HuH-7.5 (cell line): ENCODE results near the gene PCARE.
"Not testable (repeated sequence)": the region's sequence is repeated elsewhere in the genome, so short reads cannot be mapped to it uniquely, and the experiment has no call there.

ENCODE experiments used
- DNase-seq: peaks from one replicate; pipeline ENCODE4 v3.0.0; 2011; ENCODE audit warnings: low spot score

PCARE gene

DNA sequence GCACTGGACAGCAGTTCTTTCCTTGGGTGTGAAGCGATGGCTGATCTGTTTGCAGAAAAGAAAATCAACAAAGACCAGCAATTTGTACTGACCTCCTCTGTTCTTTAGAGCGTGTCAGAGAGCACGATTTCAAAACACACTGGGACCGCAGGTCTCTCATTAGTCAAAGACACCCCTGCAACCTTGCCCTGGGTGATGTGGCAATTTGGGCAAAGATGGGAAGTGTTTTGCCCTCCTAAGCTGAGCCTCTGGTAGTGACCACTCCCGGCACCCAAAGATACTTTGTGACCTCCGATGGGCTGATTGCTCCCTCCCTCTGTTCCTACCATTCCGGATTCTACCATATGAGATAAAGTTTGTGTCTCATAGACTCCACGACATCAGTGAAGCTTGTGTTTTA, 22.6 kb upstream of the PCARE start:
- no peak for DNase-seq

DNA sequence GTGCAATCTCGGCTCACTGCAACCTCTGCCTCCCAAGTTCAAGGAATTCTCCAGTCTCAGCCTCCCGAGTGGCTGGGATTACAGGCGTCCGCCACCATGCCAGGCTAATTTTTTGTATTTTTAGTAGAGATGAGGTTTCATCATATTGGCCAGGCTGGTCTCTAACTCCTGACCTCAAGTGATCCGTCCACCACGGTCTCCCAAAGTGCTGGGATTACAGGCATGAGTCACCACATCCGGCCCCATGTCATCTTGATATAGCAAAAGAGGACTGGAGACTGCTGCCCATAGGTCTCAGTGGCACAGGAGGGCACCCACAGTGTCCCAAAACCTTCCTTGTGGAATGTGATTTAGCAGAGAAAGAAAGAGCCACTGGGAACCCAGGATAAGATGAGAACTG, 16.0 kb upstream of the PCARE start:
- DNase-seq = not testable (repeated sequence)

DNA sequence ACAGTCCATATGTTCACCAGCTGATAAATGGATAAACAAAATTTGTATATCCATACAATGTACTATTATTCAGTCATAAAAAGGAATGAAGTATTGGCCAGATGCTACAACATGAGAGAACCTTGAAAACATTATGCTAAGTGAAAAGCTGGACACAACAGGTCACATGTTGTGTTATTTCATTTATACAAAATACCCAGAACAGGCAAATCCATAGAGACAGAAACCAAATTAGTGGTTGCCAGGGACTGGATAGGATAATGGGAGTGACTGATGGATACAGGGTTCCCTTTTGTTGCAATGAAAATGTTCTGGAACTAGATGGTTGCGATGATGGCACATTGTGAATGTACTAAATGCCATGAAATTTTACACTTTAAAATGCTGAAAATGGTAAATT, 10.2 kb upstream of the PCARE start:
- no peak for DNase-seq

DNA sequence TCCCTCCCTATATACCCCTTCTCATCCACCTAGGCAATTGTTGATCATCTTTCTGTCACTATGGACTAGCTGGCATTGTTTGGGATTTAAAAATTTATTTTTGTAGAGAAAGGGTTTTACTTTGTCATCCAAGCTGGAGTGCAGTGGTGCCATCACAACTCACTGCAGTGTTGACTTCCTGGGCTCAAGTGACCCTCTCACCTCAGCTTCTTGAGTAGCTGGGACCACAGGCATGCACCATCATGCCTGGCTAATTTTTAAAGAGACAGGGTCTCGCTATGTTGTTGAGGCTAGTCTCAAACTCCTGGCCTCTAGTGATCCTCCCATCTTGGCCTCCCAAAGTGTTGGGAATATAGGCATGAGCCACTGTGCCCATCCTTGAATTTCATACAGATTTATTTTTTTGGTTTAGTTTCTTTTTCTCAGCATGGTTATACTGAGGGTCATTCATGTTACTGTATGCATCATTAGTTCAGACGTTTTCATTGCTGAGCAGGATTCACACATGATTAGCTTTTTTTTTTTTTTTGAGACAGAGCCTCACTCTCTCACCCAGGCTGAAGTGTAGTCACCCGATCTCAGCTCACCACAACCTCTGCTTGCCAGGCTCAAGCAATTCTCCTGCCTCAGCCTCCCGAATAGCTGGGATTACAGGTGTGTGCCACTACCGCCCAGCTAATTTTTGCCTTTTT, 8.6 kb upstream of the PCARE start:
- DNase-seq = no peak

DNA sequence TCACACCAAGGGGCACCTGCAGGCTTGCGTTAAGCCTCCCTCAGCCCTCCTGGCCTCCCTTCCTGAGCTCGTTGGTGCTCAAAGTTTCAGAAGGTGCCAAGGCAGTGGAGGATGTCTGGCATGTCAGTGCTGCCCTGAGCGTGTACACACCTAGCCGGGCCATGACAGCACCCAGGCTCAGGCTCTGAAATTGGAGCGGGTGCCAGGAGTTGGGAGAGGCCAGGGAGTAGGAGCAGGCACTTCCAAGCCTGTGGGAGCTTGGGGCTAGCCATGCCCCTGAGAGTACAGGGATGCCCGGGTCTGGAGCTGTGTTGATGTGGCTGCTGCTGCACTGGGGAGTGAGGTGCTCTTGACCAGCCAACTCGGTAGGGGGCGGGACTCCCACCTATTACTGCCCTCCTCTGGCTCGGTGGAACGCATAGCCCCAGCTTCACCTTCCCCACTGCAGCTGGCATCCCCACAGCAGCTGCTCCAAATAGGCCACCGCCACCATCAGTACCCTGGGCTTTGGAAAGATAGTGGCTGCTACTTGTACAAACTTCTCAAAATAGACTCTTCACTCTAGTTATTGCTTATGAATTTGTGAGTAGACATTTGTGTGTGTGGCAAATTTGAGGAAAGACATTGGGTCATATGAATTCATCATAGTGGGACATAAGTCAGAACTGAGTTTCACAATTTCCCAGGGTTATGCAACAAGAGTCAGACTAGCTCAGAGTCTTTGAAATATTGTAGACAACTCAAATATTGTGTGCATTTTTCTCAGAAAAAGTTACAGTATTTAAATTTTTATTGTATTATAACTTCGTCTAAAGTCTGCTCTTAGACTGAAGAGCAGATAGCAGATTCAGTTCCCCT, 6.8 kb upstream of the PCARE start:
- no peak for DNase-seq

DNA sequence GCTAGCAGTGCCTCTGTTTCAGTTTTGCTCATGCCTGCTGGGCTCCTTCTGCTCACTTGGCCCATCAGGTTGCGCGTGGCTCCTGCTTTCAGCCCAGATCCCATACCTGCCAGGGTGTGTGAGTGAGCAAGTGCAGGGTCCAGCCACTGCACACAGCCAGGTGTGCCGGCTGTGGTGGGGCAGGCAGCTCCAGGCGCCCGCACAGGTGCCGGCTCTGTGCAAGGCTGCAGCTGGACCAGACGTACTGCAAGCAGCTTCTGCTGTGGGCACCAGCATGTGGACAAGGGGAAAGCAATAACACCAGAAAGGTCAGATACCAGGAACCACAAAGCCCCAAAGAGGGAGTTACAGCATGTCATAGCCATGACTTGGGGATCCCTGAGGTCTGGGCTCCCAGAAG, 5.6 kb upstream of the PCARE start:
- DNase-seq = no peak

DNA sequence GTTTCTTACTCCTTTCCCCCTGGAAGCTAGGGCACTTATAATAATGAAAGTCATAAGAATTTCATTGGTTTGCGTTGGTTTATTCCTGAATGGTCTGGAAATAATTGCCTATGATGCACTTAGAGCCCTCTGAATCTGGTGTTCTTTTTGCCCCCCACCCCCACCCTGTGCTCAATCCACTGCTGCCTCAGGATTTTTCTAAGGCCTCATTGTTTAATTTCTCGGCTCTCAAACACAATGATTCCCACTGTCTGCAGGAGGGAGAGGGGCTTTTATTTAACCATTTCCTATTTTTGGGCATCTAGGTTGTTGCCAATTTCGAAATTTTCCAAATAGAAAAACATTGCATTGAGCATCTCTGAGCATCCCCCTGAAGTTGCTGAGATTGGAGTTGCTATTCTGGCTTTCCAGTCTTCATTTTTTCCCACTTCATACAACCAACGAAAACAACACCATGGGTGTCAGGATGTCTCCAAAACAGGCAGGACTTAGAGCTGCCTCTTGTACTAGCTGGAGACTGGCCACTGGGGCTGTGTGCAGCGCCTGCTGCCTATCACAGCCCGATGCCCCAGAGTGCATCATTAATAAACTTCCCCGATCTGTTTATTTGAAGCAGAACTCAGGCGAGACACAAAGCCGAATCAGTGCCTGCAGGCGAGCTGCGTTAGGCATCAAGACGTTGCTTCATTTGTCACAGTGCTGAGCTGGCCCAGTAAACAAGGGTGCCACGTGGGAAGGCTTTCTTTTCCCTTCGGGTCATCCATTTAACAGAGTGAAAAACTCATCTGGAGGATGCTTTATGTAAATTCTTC, 1.8 kb upstream of the PCARE start:
- no peak for DNase-seq

DNA sequence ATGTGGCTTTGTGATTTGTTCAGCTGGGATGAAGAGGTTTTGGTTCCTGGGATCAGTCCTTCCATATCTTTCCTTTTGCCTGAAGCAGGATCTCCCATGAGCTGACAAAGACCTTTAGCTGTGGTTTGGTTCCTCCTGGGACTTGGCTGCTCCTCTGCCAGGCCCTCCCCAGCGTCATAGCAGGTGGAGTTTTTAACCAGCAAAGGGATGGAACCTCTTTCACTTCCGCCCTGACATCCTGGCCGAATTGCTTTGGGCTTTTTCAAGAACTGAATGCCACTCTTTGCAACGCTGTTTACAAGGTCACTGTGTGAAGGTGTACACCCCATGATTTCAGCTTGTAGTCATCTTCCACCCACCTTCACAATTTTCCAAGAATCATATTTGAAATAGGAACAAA, 390 bp downstream of the PCARE start:
- no peak for DNase-seq

DNA sequence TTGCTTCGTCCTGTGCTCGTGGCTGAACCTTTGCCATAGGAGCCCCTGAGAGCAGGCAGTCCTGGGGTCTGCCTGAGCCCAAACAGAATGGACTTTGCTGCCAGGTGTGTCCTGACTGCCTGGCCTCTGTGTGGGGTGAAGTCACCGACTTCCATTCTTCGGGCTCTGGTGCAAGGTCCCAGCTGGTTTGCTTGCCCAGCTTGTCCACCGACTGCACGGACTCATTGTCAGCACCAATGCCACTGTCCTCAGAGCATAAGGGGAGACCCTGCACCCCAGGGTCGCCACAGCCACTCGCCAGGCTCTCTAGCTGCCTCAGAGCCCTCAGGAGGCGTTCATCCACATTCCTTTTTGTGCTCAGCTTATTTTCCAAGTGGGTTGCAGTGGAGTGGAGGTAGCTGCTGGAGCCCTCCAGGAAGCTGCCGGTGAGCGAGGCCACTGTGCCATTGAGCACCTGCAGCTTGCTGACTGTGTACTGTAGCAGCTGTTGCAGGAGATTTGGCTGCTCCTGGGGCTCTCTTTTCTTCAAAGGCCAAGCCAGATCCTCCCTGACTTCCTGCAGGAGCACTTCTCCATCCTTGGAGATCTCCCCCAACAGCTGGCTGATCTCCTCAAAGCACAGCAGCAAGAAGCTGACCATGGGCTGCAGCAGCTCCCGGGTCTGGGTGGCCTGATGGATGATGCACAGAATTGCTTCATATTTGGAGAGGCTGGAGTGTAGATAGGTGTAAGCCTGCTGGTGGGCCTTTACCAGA, 1.2 kb downstream of the PCARE start:
- no peak for DNase-seq

DNA sequence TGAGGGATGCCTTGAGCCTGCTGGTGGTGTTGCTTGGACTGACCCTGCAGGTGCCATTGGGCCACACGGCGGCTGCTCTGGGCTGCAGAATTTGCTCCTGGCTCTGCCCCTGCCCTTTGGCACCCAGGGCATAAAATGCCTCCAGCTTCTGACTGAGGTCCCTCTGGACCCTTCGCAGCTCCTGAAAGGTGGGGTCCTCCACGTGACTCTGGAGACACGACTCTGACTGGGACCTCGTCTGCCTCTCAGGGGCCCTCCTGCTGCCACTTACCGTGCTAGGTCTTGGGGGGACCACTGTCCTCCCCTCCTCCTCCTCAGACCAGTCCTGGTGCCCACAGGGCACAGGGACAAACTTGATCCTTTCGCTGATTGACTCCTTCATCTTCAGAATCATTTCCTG, 2.1 kb downstream of the PCARE start:
- no peak for DNase-seq

DNA sequence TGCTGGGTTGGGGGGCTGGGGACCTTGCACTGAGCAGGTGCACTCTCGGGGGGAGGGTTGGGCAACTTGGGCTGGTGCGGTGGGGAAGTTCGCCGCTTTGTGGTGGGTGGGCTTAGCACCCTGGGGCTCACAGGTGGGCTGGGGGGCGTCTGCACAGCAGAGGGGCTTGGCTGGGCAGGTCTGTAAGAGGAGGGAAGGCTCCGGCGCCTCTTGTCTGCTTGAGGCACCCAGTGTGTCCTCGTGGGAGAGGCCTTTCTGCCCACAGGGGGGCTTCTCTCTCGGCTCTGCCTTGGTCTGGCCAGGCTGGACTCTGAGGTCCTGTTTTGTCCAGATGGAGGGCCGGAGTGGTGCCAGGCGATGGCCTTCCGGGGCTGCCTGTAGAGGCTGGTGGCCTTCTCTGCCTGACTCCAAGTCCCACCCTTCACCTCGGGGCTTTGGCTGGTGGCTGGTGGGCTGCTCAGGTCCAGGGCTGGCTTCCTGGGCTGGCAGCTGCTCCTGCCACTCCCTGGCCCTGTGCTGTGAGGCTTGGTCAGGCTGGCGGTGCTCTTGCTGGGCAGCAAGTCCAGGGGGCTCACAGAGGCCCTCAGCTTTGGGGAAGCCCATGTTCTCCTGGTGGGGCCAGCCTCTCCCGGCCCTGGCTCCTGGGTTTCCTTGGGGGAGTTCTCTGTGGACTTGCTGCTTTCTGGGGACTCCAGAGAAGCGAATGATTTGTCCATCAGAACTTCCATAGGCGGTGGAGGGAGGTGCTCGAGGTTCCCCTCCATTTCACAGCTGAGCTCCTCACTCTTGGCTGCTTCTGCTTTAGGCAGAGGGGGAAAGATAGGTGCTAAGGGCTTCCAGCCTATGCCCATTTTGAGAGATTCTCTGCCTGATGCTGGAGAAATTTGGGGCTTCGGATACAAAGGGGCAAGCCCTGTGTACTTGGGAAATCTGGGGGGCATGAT, 3.0 kb downstream of the PCARE start:
- DNase-seq = no peak

DNA sequence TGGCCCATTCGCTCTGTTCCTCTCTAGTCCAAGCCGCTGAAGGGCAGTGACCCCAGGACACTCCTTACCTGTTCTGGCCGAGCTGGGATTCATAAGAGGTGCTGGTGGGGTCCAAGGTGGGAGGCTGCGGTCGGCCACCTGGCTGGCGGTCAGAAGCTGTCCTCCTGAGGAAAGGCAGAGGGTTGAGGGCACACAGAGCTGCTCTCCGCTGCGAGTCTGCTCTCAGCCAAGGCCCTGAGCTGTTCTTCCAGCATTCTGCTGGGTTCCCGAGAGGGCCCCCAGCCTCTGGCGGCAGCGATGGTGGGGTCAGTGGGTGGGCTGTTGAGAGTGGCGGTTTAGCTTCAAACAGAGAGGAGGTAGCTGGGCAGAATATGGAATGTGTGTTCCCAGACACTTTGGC, 3.8 kb downstream of the PCARE start:
- no peak for DNase-seq

DNA sequence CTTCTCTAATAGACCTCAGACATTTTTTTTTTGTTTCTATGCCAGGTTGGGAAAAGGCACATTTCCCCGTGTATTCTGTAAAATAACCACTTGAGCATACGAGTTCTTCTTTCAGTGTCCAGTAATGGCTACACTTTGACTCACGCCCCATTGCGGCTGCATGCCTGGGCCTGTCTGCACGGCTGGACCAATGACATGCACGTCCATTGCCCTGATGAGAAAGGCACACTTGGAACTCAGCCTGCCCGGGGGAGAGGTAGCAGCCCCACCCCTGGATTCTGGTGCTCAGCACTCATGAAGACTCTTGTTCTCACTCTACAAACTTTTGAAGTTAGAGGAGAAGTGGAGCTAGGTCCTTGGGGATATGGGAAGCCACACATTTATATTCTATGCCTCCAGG, 5.8 kb downstream of the PCARE start:
- no peak for DNase-seq

DNA sequence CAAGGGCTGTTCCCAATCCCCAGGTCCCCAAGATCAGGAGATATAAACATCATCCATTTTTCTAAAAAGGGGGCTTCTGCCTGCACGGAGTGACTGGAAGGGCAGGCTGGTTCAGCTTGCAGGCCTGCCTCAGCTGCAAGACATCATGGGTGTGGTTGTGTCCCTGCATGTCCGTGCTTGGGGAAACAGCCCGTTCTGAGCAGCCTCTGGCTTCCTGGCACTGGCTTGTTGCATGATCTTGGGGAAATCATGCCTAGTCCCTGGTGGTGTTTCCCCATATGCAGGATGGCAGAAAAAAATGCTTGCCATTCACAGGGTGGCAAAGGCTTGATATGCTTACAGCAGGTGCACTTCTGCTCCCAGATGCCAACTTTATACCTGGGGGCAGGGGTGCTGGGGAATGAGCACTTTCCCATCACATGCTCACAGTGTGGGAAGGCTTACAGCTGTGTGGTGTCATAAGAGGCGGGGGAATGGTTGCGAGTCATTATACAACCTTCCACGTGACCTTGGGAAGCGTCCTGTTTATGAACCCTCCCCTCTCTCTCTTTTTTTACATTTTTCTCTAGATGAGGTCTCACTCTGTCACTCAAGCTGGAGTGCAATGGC, 7.2 kb downstream of the PCARE start:
- no peak for DNase-seq

DNA sequence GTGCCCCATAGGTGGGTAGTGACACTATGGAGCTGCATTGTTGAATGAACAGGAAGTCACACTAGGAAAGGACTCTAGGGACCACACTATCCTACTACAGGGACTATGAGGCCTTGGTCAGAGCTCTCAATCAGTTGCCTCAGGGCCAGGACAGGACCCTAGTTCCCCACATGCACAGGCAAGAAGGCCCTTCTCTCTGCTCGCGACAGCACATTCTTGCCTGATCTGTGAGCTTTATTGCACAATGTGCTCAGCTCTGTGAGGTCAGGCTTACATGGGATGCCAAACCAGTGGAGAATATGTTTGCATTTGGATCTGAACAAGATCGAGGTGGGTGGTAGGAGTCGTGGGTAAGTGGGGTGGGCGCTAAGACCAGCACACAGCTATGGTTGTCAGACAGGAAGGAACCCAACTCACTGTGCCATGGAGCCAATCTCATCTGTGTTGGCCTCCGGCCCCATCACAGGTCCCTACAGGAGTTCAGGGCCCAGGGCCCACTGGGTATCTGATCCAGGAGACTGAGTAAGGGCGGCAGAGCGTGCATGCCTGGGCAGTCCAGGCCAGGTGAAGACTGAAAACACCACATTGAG, 8.0 kb downstream of the PCARE start:
- DNase-seq = no peak

DNA sequence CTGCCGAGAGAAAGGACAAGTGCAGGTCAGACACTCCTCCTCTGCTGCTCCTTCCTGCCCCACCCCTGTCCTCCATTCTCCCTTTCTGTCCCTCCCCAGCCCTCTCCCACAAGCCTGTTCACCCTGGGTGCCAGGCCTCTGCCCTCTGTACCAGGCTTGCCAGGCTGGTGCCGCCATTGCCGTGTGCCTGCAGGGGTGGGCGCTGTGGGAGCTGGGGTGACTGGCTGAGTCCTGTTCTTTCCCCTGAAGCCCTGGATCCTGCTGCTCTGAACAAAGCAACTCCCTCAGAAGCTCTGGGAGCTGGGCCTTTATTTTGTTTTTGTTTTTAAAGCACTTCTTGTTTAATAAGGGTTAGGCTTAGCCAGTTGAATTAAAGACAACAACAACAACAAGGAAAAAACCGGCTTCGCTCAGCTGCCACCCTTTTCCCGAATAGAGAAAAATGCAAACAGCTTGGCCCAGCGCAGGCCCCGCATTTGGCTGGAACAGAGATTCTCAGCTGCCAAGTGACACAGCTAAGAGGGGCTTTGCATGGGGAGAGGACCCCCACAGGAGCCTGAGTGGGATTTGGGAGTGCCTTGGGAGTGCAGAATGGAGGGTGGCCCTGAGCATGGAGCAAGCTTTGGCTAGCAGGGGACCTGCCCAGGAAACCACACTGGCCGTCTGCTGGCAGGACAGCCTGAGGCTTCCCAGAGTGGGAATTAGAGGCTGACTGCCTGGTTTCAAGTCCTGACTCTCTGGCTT, 9.1 kb downstream of the PCARE start:
- no peak for DNase-seq

DNA sequence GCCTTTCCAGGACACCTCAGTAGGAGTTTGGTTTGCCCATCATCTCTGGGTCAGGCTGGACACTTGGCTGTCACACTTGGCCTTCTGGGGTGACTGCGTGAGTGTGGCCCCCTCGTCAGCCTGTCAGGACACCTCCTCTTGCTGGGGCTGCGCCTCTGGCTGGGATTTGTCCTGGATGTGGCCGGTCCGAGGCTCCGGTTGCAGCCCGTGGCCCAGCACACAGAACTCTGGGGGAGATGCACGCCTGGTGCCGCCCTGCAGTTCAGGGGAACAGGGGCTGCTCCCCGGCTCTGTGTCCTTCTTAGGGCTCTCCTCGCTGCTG, 9.6 kb downstream of the PCARE start:
- no peak for DNase-seq

DNA sequence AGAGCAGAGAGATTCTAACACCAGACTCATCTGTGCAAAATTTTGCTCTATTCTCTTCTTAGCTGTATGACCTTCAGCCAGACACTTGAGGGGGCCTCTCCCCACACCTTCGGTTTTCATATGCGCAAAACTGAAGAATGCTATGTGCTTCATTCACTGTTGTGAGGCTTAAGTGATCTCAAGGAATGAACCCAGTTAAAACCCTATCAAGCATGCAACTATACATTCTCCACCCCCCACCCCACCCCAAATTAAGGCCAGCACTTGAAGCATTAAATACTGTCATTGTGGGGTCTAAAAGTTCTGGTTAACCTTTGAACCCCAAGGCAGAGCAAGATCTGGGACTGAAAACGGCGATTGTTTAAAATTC, 10.0 kb downstream of the PCARE start:
- DNase-seq = no peak

DNA sequence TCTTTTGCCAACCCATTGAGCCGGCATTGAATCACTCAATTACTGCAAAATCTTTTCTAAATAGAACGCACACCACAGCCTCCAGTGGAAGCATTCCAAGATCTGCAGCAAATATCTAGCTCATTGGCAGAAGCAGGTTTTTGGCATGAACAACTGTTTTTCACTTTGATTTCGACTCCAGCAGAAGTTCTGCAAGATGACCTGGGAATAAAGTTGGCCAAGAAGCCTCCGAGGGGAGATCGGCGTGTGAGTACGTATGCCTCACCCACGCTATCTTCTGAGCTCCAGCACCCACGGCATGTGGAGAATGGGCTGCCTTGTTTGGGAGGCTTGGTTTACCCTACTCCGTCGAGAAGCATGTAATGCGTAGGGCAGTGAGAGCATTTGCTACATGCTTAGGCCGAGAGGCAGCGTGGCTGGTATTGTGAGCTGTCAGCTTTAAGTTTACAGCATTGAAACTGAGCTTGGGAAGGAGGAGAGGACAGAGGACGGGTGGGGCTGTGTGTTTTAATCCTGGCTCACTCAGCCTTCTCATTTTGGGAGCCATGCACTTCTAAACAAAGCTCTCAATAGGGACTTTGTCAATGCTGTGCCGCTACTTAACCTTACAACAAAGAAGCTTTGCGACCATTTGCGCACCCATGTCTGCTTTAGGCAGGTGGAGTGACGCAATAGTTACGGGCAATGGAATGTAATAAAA, 10.5 kb downstream of the PCARE start:
- no peak for DNase-seq
